WTC11 (cell line): Measurements from ENCODE around the gene ESR2. TPM values are rescaled to one million over a fixed set of nuclear protein-coding genes. Genes with fewer than 3 reads are reported as not detected.

Experiments
- ATAC-seq: fragments of 200-7000 bp; cut with Tn5 transposase; 2 replicates; pipeline ENCODE4 v1.10.0; 2021; ENCODE audit warnings: mild to moderate bottlenecking, moderate library complexity
- CTCF ChIA-PET: fragments of 300-600 bp; sonication (Branson Sonifier 250); formaldehyde crosslinking; loops from one replicate; lab custom pipeline; 2021; ENCODE audit warnings: antibody characterized with exemption; lab: Charles Lee
- POLR2A ChIA-PET: fragments of 350-600 bp; sonication (Branson Sonifier 250); formaldehyde crosslinking; loops from one replicate; lab custom pipeline; 2021; ENCODE audit warnings: antibody characterized with exemption; lab: Charles Lee
- DNase-seq: peaks from one replicate; pipeline ENCODE4 v3.0.0; 2021; ENCODE audit warnings: low spot score
- H3K27ac Mint-ChIP-seq: 2 replicates; pipeline ENCODE4 v1.8.0; 2021; ENCODE audit warnings: mixed read lengths
- H3K27me3 Mint-ChIP-seq: 2 replicates; pipeline ENCODE4 v1.8.0; 2021; ENCODE audit warnings: low read depth, mild to moderate bottlenecking, moderate library complexity, mixed read lengths
- H3K36me3 Mint-ChIP-seq: 2 replicates; pipeline ENCODE4 v1.8.0; 2021; ENCODE audit warnings: mixed read lengths
- H3K4me1 Mint-ChIP-seq: 2 replicates; pipeline ENCODE4 v1.8.0; 2022; ENCODE audit warnings: mixed read lengths
- H3K4me3 Mint-ChIP-seq: 2 replicates; pipeline ENCODE4 v1.8.0; 2021; ENCODE audit warnings: mild to moderate bottlenecking, moderate library complexity, mixed read lengths
- H3K9me3 Mint-ChIP-seq: 2 replicates; pipeline ENCODE4 v1.8.0; 2021; ENCODE audit warnings: mixed read lengths
- AR ChIP-seq: fragments of 250-450 bp; sonication (Bioruptor Pico); IDR thresholded peaks from 2 replicates; pipeline ENCODE4 v1.9.0; 2021; ENCODE audit warnings: mild to moderate bottlenecking
- CREB1 ChIP-seq: sonication (generic); formaldehyde crosslinking; IDR thresholded peaks from 2 replicates; pipeline ENCODE4 v1.8.0; 2023; ENCODE audit warnings: mild to moderate bottlenecking, missing genetic modification reagents
- CTCF ChIP-seq: fragments of 200-600 bp; IDR thresholded peaks from 2 replicates; pipeline ENCODE4 v1.8.0; 2022; ENCODE audit warnings: antibody characterized with exemption
- EMX1 ChIP-seq: fragments of 250-450 bp; sonication (Bioruptor Pico); IDR thresholded peaks from 2 replicates; pipeline ENCODE4 v1.8.0; 2021; ENCODE audit warnings: mild to moderate bottlenecking
- FOXP1 ChIP-seq: sonication (generic); formaldehyde crosslinking; IDR thresholded peaks from 2 replicates; pipeline ENCODE4 v1.8.0; 2022; ENCODE audit warnings: missing genetic modification reagents, mild to moderate bottlenecking, moderate library complexity, borderline replicate concordance
- NR3C1 ChIP-seq: sonication (generic); formaldehyde crosslinking; conservative IDR thresholded peaks from 2 replicates; pipeline ENCODE4 v1.8.1; 2023; ENCODE audit warnings: low read depth, mild to moderate bottlenecking, missing genetic modification reagents
- RORB ChIP-seq: fragments of 250-450 bp; sonication (Bioruptor Pico); IDR thresholded peaks from 2 replicates; pipeline ENCODE4 v1.9.0; 2021; ENCODE audit warnings: mild to moderate bottlenecking
- SP1 ChIP-seq: sonication (generic); formaldehyde crosslinking; conservative IDR thresholded peaks from 2 replicates; pipeline ENCODE4 v1.8.1; 2022; ENCODE audit warnings: missing genetic modification reagents
- TCF7 ChIP-seq: sonication (generic); formaldehyde crosslinking; IDR thresholded peaks from 2 replicates; pipeline ENCODE4 v1.8.0; 2022; ENCODE audit warnings: mild to moderate bottlenecking, low read depth, missing genetic modification reagents, moderate library complexity
- USF1 ChIP-seq: sonication (generic); formaldehyde crosslinking; IDR thresholded peaks from 2 replicates; pipeline ENCODE4 v1.8.0; 2022; ENCODE audit warnings: mild to moderate bottlenecking, missing genetic modification reagents
- USF2 ChIP-seq: sonication (generic); formaldehyde crosslinking; IDR thresholded peaks from 2 replicates; pipeline ENCODE4 v1.8.1; 2023; ENCODE audit warnings: mild to moderate bottlenecking, missing genetic modification reagents, moderate library complexity
- ZNF232 ChIP-seq: sonication (generic); formaldehyde crosslinking; IDR thresholded peaks from 2 replicates; pipeline ENCODE4 v1.8.0; 2022; ENCODE audit warnings: mild to moderate bottlenecking, missing genetic modification reagents
- ZNF416 ChIP-seq: fragments of 250-450 bp; sonication (Bioruptor Pico); IDR thresholded peaks from 2 replicates; pipeline ENCODE4 v1.9.0; 2021; ENCODE audit warnings: mild to moderate bottlenecking, inconsistent platforms
- ZNF425 ChIP-seq: fragments of 250-450 bp; sonication (Bioruptor Pico); conservative IDR thresholded peaks from 2 replicates; pipeline ENCODE4 v1.9.0; 2021; ENCODE audit warnings: mild to moderate bottlenecking
- ZNF512 ChIP-seq: sonication (generic); formaldehyde crosslinking; IDR thresholded peaks from 2 replicates; pipeline ENCODE4 v1.8.1; 2022; ENCODE audit warnings: missing genetic modification reagents, borderline replicate concordance
- ZNF671 ChIP-seq: fragments of 250-450 bp; sonication (Bioruptor Pico); IDR thresholded peaks from 2 replicates; pipeline ENCODE4 v1.8.0; 2021; ENCODE audit warnings: mild to moderate bottlenecking
- ZSCAN18 ChIP-seq: fragments of 250-450 bp; sonication (Bioruptor Pico); IDR thresholded peaks from 2 replicates; pipeline ENCODE4 v2.1.2; 2022; ENCODE audit warnings: mild to moderate bottlenecking, moderate library complexity
- total RNA-seq: library from RNA; stranded (reverse); gene quantifications from 3 replicates; pipeline ENCODE4 v1.2.3, GENCODE V29; 2021

ESR2 gene
- total RNA-seq, 1 experiment from 2014 or later = 0.50 TPM

GRCh38 chr14:64215274-64215673 lies 78.9 kb downstream of the ESR2 start:
- no peak overlapping the region for H3K4me3 Mint-ChIP-seq
- H3K9me3 Mint-ChIP-seq = no peaks in the 10 kb centered on the region
- ChIA-PET CTCF (interaction anchor here (1.0 kb wide), 1 partner anchor 82 kb away, joined by 3 read pairs; no protein-coding TSS in a partner anchor), POLR2A (no interaction called here)
- peaks cover 84% of the 10 kb centered on the region for H3K36me3 Mint-ChIP-seq
- ATAC-seq (no peak), DNase-seq (no peak)
- TF ChIP-seq ZNF512 (CRISPR knock-in tag) (no peak), CREB1 (no peak), USF2 (no peak), NR3C1 (CRISPR knock-in tag) (no peak), ZSCAN18 (CRISPR knock-in tag) (no peak), ZNF671 (no peak), CTCF (no peak), ZNF425 (no peak)
- no peaks in the 10 kb centered on the region for H3K4me1 Mint-ChIP-seq
- no peaks in the 10 kb centered on the region for H3K27me3 Mint-ChIP-seq
- no peak overlapping the region for H3K27ac Mint-ChIP-seq

- Mint-ChIP-seq H3K27me3 (no peaks in the 10 kb centered on the region), H3K9me3 (no peaks in the 10 kb centered on the region), H3K27ac (no peak overlapping the region), H3K4me1 (no peaks in the 10 kb centered on the region), H3K36me3 (peaks cover 80% of the 10 kb centered on the region), H3K4me3 (no peak overlapping the region)
- POLR2A ChIA-PET = no interaction called here
- no peak for ATAC-seq
- CTCF ChIA-PET = interaction anchor here (1.0 to 1.2 kb wide), 2 partner anchors 80 to 83 kb away, joined by 3 read pairs; partner anchors contain the start of gene ESR2
- DNase-seq = no peak
- TF ChIP-seq EMX1 (CRISPR knock-in tag) (no peak), CTCF (no peak), ZNF512 (CRISPR knock-in tag) (no peak), AR (CRISPR knock-in tag) (no peak), TCF7 (no peak), RORB (CRISPR knock-in tag) (no peak), ZNF232 (no peak), FOXP1 (CRISPR knock-in tag) (no peak), ZNF416 (CRISPR knock-in tag) (no peak), USF1 (no peak), SP1 (CRISPR knock-in tag) (no peak), NR3C1 (CRISPR knock-in tag) (no peak)
These were observed 80.2 kb downstream of the ESR2 start for GRCh38 chr14:64213853-64214570.
